ENCODE data around the gene MAP7.

GRCh38 chr6:136319732-136320131, 230.5 kb downstream of the MAP7 start:
- no peak for TF ChIP-seq GATA2 (IDR thresholded peaks at IDR 0.05; ENCODE audit: low read depth, low read length)
- no peak for TF ChIP-seq GATA3 (IDR thresholded peaks at IDR 0.05; ENCODE audit: low read depth, low read length)
